Ovary (tissue), 9 donors: Measurements from ENCODE around the gene DCHS2. TPM values are rescaled to one million over a fixed set of nuclear protein-coding genes. Genes with fewer than 3 reads are reported as not detected.

Experiments
- DNase-seq, 5 donors: peaks; one replicate each; pipeline ENCODE4 v3.0.0-alpha.2; 2019 to 2020
- H3K27ac ChIP-seq, 2 donors: fragments of 200-600 bp; one replicate each; pipeline versions ENCODE4 v1.5.1 to v1.8.0; 2019 to 2022
- H3K27me3 ChIP-seq: fragments of 200-600 bp; one replicate; pipeline ENCODE4 v1.8.0; 2022
- H3K36me3 ChIP-seq: fragments of 200-600 bp; sonication (generic); one replicate; pipeline ENCODE4 v1.5.1; 2019
- H3K4me1 ChIP-seq: one replicate; pipeline ENCODE4 v1.8.1; 2013; ENCODE audit warnings: mild to moderate bottlenecking, moderate library complexity; ENCODE audit not compliant: insufficient read depth
- H3K4me3 ChIP-seq: fragments of 200-600 bp; sonication (generic); one replicate; pipeline ENCODE4 v1.5.1; 2017
- H3K9me3 ChIP-seq, 2 donors: fragments of 200-600 bp in 1 of 2; sonication (generic) in 1 of 2; one replicate each; pipeline versions ENCODE4 v1.5.1 to v1.8.1; 2013 to 2019; ENCODE audit warnings: mild to moderate bottlenecking in 1 of 2, moderate library complexity in 1 of 2
- CTCF ChIP-seq, 3 donors: fragments of 450-650 bp in 2 of 3; fragments of 200-600 bp in 1 of 3; IDR thresholded peaks; one replicate each; pipeline versions ENCODE4 v1.5.1 to v1.8.0; 2016 to 2022; ENCODE audit warnings: antibody characterized with exemption in 3 of 3, mild to moderate bottlenecking in 1 of 3
- EP300 ChIP-seq: sonication (generic); formaldehyde crosslinking; IDR thresholded peaks from one replicate; pipeline ENCODE4 v1.6.1; 2017; ENCODE audit warnings: antibody characterized with exemption
- POLR2A ChIP-seq: fragments of 450-650 bp; IDR thresholded peaks from one replicate; pipeline ENCODE4 v1.6.1; 2017; ENCODE audit warnings: antibody characterized with exemption, mild to moderate bottlenecking, moderate library complexity
- WGBS, 3 donors: extraction: QIAGEN DNeasy Blood & Tissue Kit in 1 of 3; methylation state at CpG; one replicate each; pipeline versions ENCODE4 v1.1.5 to v1.1.7; 2013 to 2017; 5-methylcytosine and 5-hydroxymethylcytosine counted together
- intact Hi-C, 4 donors: fragments of 100-400 bp; cut with DNase I; formaldehyde crosslinking; loops; one replicate each; pipeline versions ENCODE4 v1.11.0 to v1.15.1; 2022 to 2023
- polyA plus RNA-seq, 2 donors: library from polyadenylated mRNA; stranded (reverse); fragments of 200-250 nt in 1 of 2; fragments of 350-450 nt in 1 of 2; fragmentation: Illumina TruSeq in 1 of 2; extraction: RNeasy Lipid Tissue Mini Kit (QIAGEN cat#74804) in 1 of 2; gene quantifications; one replicate each; pipeline ENCODE4 v1.2.3, GENCODE V29; 2013 to 2014
- total RNA-seq, 7 donors: library from RNA; depleted of rRNA in 2 of 7; stranded (reverse); fragments of >200 nt in 2 of 7; fragmentation: NEBNext Ultra II Directional in 3 of 7; extraction: Animal tissue kit (Norgen Biotek cat#: 25700) in 3 of 7; gene quantifications; one replicate each; pipeline versions ENCODE4 v1.1.0 to v1.2.4, GENCODE V29; 2016 to 2023
- donor health status: DM: no; HTN: no; CAD: no; lungs with moderate emphysema.
- donor health status: DM: no; HTN: no; CAD: no.
- donor health status: Bipolar disorder and iron deficiency.
- donor health status: DM: yes; HTN: yes; CAD: no.
- donor health status: DM: no; HTN: no; CAD: no.
- donor health status: DM: yes; HTN: yes; CAD: no.

The DCHS2 gene
- total and polyA plus RNA-seq, 9 donors, result 0.68 to 8.7 (median 2.6) TPM

GRCh38 chr4:154450966-154451365, 40.6 kb downstream of the DCHS2 start:
- Histone ChIP-seq H3K4me1 (no peaks in the 10 kb centered on the region), H3K9me3 (no peaks in the 10 kb centered on the region), H3K27ac (no peak overlapping the region), H3K4me3 (no peak overlapping the region), H3K27me3 (no peaks in the 10 kb centered on the region), H3K36me3 (no peaks in the 10 kb centered on the region)
- intact Hi-C loops, result no loop called here
- 78 to 96% (median 87%) methylated on average over 1 of the region's 1 CpG for WGBS, 3 donors
- no peak for DNase-seq
- no peak for TF ChIP-seq POLR2A
- TF ChIP-seq CTCF (IDR thresholded peaks at IDR 0.05), result no peak
- TF ChIP-seq EP300, result no peak

- H3K4me3 ChIP-seq, result no peak overlapping the region
- H3K27me3 ChIP-seq, result no peaks in the 10 kb centered on the region
- no peaks in the 10 kb centered on the region for H3K4me1 ChIP-seq
- no peaks in the 10 kb centered on the region for H3K9me3 ChIP-seq
- no peak for TF ChIP-seq EP300
- 76 to 77% (median 76%) methylated on average over 2 of the region's 2 CpGs for WGBS, 3 donors
- intact Hi-C loops, result no loop called here
- no peaks in the 10 kb centered on the region for H3K36me3 ChIP-seq
- DNase-seq, result no peak
- H3K27ac ChIP-seq, result no peak overlapping the region
Measured at GRCh38 chr4:154444958-154445357, 46.6 kb downstream of the DCHS2 start.

GRCh38 chr4:154441982-154442381, 49.6 kb downstream of the DCHS2 start:
- Histone ChIP-seq H3K27me3 (no peaks in the 10 kb centered on the region), H3K27ac (no peak overlapping the region), H3K4me1 (no peaks in the 10 kb centered on the region), H3K4me3 (no peak overlapping the region), H3K36me3 (no peaks in the 10 kb centered on the region), H3K9me3 (no peaks in the 10 kb centered on the region)
- TF ChIP-seq POLR2A, result no peak
- TF ChIP-seq CTCF (IDR thresholded peaks at IDR 0.05), result no peak
- no peak for TF ChIP-seq EP300
- 87 to 92% (median 88%) methylated on average over 3 of the region's 3 CpGs for WGBS, 3 donors
- intact Hi-C loops, result no loop called here
- DNase-seq, result no peak

GRCh38 chr4:154441124-154441523, 50.5 kb downstream of the DCHS2 start:
- intact Hi-C loops, result no loop called here

GRCh38 chr4:154439224-154439623, 52.4 kb downstream of the DCHS2 start:
- Histone ChIP-seq H3K27ac (no peak overlapping the region), H3K27me3 (no peaks in the 10 kb centered on the region), H3K9me3 (no peaks in the 10 kb centered on the region), H3K4me1 (no peaks in the 10 kb centered on the region), H3K4me3 (no peak overlapping the region), H3K36me3 (no peaks in the 10 kb centered on the region)
- no peak for DNase-seq
- no peak for TF ChIP-seq CTCF (IDR thresholded peaks at IDR 0.05)
- TF ChIP-seq POLR2A, result no peak
- TF ChIP-seq EP300, result no peak
- WGBS, 3 donors, result 1 to 12% (median 10%) methylated on average over 1 of the region's 1 CpG
- intact Hi-C loops, result no loop called here

More at GRCh38 chr4:154441124-154441523, 50.5 kb downstream of the DCHS2 start:
- DNase-seq, result no peak
- H3K4me3 ChIP-seq, result no peak overlapping the region
- H3K27me3 ChIP-seq, result no peaks in the 10 kb centered on the region
- no peaks in the 10 kb centered on the region for H3K9me3 ChIP-seq
- H3K27ac ChIP-seq, result no peak overlapping the region
- WGBS, 3 donors, result 54 to 67% (median 57%) methylated on average over 1 of the region's 1 CpG
- H3K36me3 ChIP-seq, result no peaks in the 10 kb centered on the region
- TF ChIP-seq EP300 (no peak), CTCF (IDR thresholded peaks at IDR 0.05) (no peak), POLR2A (no peak)
- no peaks in the 10 kb centered on the region for H3K4me1 ChIP-seq
